HepG2 (cell line): ENCODE results near the gene MX2. TPM values are rescaled to one million over a fixed set of nuclear protein-coding genes. Genes with fewer than 3 reads are reported as not detected.

Experiments
- ARID5B ChIP-seq: IDR thresholded peaks from 2 replicates; pipeline ENCODE4 v1.4.0; 2020; ENCODE audit warnings: mild to moderate bottlenecking, missing genetic modification reagents
- ZNF574 ChIP-seq: sonication (generic); formaldehyde crosslinking; IDR thresholded peaks from 2 replicates; pipeline ENCODE4 v1.4.0; 2020; ENCODE audit warnings: missing genetic modification reagents
- polyA plus RNA-seq, 8 experiments: library from polyadenylated mRNA; depleted of rRNA in 3 of 8; stranded (reverse) in 7 of 8; unstranded in 1 of 8; fragments of >200 nt; fragmentation: Illumina TruSeq in 4 of 8; extraction: Trizol in 4 of 8; gene quantifications; 2 replicates each; pipeline versions ENCODE4 v1.2.1 to v1.2.3, GENCODE V29; 2011 to 2016; ENCODE audit warnings: low read depth in 4 of 8, missing spikeins in 1 of 8, mixed read lengths in 1 of 8; ENCODE audit not compliant: insufficient read depth in 1 of 8
- total RNA-seq, 5 experiments: library from RNA; depleted of rRNA; stranded (reverse); fragments of >200 nt; fragmentation: Illumina TruSeq; extraction: Trizol; gene quantifications; 2 replicates each; pipeline ENCODE4 v1.2.3, GENCODE V29; 2016; ENCODE audit warnings: low read depth in 1 of 5

Gene MX2
- total and polyA plus RNA-seq, 2 of the 13 experiments (the other 11 are each of a cell fraction or from before 2014, with no cell fraction given) = 24.0 to 35.7 TPM

GRCh38 chr21:41361053-41361785 is 608 bp upstream of the MX2 start (continued):
- TF ChIP-seq ARID5B (CRISPR knock-in tag) = peak; percentile 9; the same call in 1 of the 2 replicates
- TF ChIP-seq ZNF574 (CRISPR knock-in tag) = 0 out of 2 replicates have a peak, but pooled peaks have one; percentile 14
- TF ChIP-seq, all 625 proteins: peak for 22
